NCI-H2171 (cell line): ENCODE measurements around the gene MFSD2B.
"Not testable (repeated sequence)": the region's sequence is repeated elsewhere in the genome, so short reads cannot be mapped to it uniquely, and the experiment has no call there.

ENCODE experiments used
- DNase-seq: peaks from one replicate; lab custom pipeline; 2025; lab: John Stamatoyannopoulos, UW

MFSD2B gene

GRCh38 chr2:24019729-24020128, 9.8 kb downstream of the MFSD2B start:
- DNase-seq, result no peak

- no peak for DNase-seq
Observed at GRCh38 chr2:24020244-24020643, 10.4 kb downstream of the MFSD2B start.

- DNase-seq, result no peak
Observed at GRCh38 chr2:24021122-24021998, 11.5 kb downstream of the MFSD2B start.

- DNase-seq, result no peak
Observed at GRCh38 chr2:24022324-24022974, 12.6 kb downstream of the MFSD2B start.

GRCh38 chr2:24022975-24023575, 13.2 kb downstream of the MFSD2B start:
- DNase-seq, result peak; percentile 12

- DNase-seq, result no peak
Observed at GRCh38 chr2:24024018-24024417, 14.1 kb downstream of the MFSD2B start.

- no peak for DNase-seq
Observed at GRCh38 chr2:24024996-24025663, 15.2 kb downstream of the MFSD2B start.

- no peak for DNase-seq
Observed at GRCh38 chr2:24026233-24026632, 16.3 kb downstream of the MFSD2B start.

- no peak for DNase-seq
Observed at GRCh38 chr2:24038786-24039499, 29.1 kb downstream of the MFSD2B start.

- DNase-seq, result no peak
Observed at GRCh38 chr2:24040511-24040910, 30.6 kb downstream of the MFSD2B start.

- not testable (repeated sequence) for DNase-seq
Observed at GRCh38 chr2:24043133-24043532, 33.2 kb downstream of the MFSD2B start.

- no peak for DNase-seq
Observed at GRCh38 chr2:24045511-24046508, 35.9 kb downstream of the MFSD2B start.

GRCh38 chr2:24046599-24046929, 36.7 kb downstream of the MFSD2B start:
- DNase-seq, result no peak

GRCh38 chr2:24046930-24047702, 37.2 kb downstream of the MFSD2B start, which contains the start of gene WDCP:
Gene WDCP, minus strand, starts transcription at chr2:24047391. Its CDS starts 7,897 bp downstream, at chr2:24039494.
- peak; percentile 99 for DNase-seq

- no peak for DNase-seq
Observed at GRCh38 chr2:24047703-24048033, 37.8 kb downstream of the MFSD2B start.

- DNase-seq, result peak; percentile 12
Observed at GRCh38 chr2:24048769-24049484, 39.0 kb downstream of the MFSD2B start.

- DNase-seq, result peak; percentile 79
Observed at GRCh38 chr2:24049485-24050021, 39.7 kb downstream of the MFSD2B start, which contains the start of gene FKBP1B. Gene FKBP1B, plus strand, starts transcription at chr2:24049741. Its CDS starts 109 bp downstream, at chr2:24049850.
